OCI-LY7 (cell line): ENCODE measurements around the gene TPCN2. TPM values are rescaled to one million over a fixed set of nuclear protein-coding genes. Genes with fewer than 3 reads are reported as not detected.

ENCODE experiments used
- BruUV-seq: library from RNA; stranded (reverse); fragments of 400-500 nt; replicated peaks from 2 replicates; lab custom pipeline; 2021; lab: Mats Ljungman, UMichigan
- CTCF ChIA-PET: fragments of 300-600 bp; sonication (Branson Sonifier 250); formaldehyde crosslinking; loops from one replicate; lab custom pipeline; 2022; ENCODE audit warnings: antibody characterized with exemption; ENCODE audit not compliant: unreplicated experiment; lab: Charles Lee
- POLR2A ChIA-PET: fragments of 300-600 bp; sonication (Branson Sonifier 250); formaldehyde crosslinking; loops from one replicate; lab custom pipeline; 2022; ENCODE audit warnings: antibody characterized with exemption; lab: Charles Lee
- DNase-seq: peaks from one replicate; pipeline ENCODE4 v3.0.0-alpha.2; 2015; ENCODE audit warnings: low spot score
- H2AFZ ChIP-seq: fragments of 200-600 bp; sonication (generic), shearing (Covaris generic); 2 replicates; pipeline ENCODE4 v1.6.1; 2014; ENCODE audit warnings: mild to moderate bottlenecking, antibody characterized with exemption, low read length, moderate library complexity
- H3K27ac ChIP-seq: fragments of 200-600 bp; sonication (generic); 2 replicates; pipeline ENCODE4 v1.5.1; 2014; ENCODE audit warnings: mixed run types, low read depth, mild to moderate bottlenecking, moderate library complexity, low read length, inconsistent platforms; ENCODE audit not compliant: poor library complexity, severe bottlenecking
- H3K36me3 ChIP-seq: fragments of 200-600 bp; sonication (generic); 2 replicates; pipeline ENCODE4 v1.6.1; 2014; ENCODE audit warnings: mild to moderate bottlenecking, antibody characterized with exemption, low read length, moderate library complexity, mixed read lengths; ENCODE audit not compliant: insufficient read depth
- H3K4me1 ChIP-seq: fragments of 200-600 bp; sonication (generic); 2 replicates; pipeline ENCODE4 v1.5.1; 2014; ENCODE audit warnings: mild to moderate bottlenecking, low read length; ENCODE audit not compliant: insufficient read depth, poor library complexity, severe bottlenecking
- H3K4me2 ChIP-seq: fragments of 200-600 bp; sonication (generic); 2 replicates; pipeline ENCODE4 v1.6.1; 2014; ENCODE audit warnings: mild to moderate bottlenecking, low read length
- H3K4me3 ChIP-seq: fragments of 200-600 bp; sonication (generic); 2 replicates; pipeline ENCODE4 v1.5.1; 2014; ENCODE audit warnings: mild to moderate bottlenecking, low read depth, low read length; ENCODE audit not compliant: poor library complexity, severe bottlenecking
- H3K79me2 ChIP-seq: fragments of 200-600 bp; sonication (generic); 2 replicates; pipeline ENCODE4 v1.6.1; 2016; ENCODE audit warnings: low read depth, mild to moderate bottlenecking, low read length, moderate library complexity, mixed read lengths; ENCODE audit not compliant: insufficient read depth
- H3K9me2 ChIP-seq: fragments of 200-600 bp; sonication (generic); 2 replicates; pipeline ENCODE4 v1.6.1; 2016; ENCODE audit warnings: mild to moderate bottlenecking, low read length, mixed read lengths; ENCODE audit not compliant: insufficient read depth
- H3K9me3 ChIP-seq: fragments of 200-600 bp; sonication (generic); 2 replicates; pipeline ENCODE4 v1.6.1; 2014; ENCODE audit warnings: mild to moderate bottlenecking, mixed run types, low read length, mixed read lengths
- H4K20me1 ChIP-seq: fragments of 200-600 bp; sonication (generic); 2 replicates; pipeline ENCODE4 v1.6.1; 2014; ENCODE audit warnings: mild to moderate bottlenecking, antibody characterized with exemption, low read length, moderate library complexity, mixed read lengths; ENCODE audit not compliant: insufficient read depth
- EZH2phosphoT487 ChIP-seq: fragments of 200-600 bp; sonication (generic); IDR thresholded peaks from 2 replicates; pipeline ENCODE4 v1.6.1; 2018; ENCODE audit warnings: low read depth, borderline replicate concordance, mild to moderate bottlenecking, mixed run types, antibody characterized with exemption, low read length, moderate library complexity, mixed read lengths
- intact Hi-C: fragments of 100-400 bp; cut with micrococcal nuclease; formaldehyde crosslinking; loops from one replicate; pipeline ENCODE4 v1.10.0; 2022; ENCODE audit not compliant: unreplicated experiment
- total RNA-seq, 2 experiments: library from RNA; depleted of rRNA in 1 of 2; stranded (reverse); fragments of >200 nt in 1 of 2; shearing (Covaris generic) in 1 of 2; gene quantifications; 2 replicates each; pipeline ENCODE4 v1.2.3, GENCODE V29; 2014 to 2022
- TF ChIP-seq, protein P1 (sequence below): fragments of 200-600 bp; sonication (generic); conservative IDR thresholded peaks from 2 replicates; pipeline ENCODE4 v1.5.1; 2014; ENCODE audit warnings: mild to moderate bottlenecking, antibody characterized with exemption, low read length, moderate library complexity, mixed read lengths

TPCN2 gene
- total RNA-seq, 2 experiments from 2014 or later: 21.5 to 65.2 TPM

DNA sequence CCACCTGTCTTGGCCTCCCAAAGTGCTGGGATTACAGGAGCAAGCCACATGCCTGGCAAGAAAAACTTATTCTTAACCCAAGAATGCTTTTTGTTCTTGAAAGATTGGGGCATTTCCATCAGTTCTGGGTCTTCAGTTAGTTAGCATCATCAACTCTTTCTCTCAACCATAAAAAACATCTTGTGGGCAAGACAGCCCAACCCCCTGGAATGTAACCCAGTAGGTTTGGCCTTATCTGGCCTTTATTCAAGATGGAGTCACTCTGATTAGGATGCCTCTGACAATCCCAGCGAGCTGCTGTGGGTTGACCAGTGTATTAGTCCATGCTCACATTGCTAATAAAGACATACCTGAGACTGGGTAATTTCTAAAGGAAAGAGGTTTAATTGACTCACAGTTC, 9.2 kb upstream of the TPCN2 start:
- no peak for DNase-seq
- intact Hi-C loops: no loop called here
- H3K4me3 ChIP-seq: no peak overlapping the region
- H3K4me2 ChIP-seq: no peak overlapping the region
- CTCF ChIA-PET: no interaction called here
- no TSS peak for BruUV-seq
- no peaks in the 10 kb centered on the region for H4K20me1 ChIP-seq
- H3K79me2 ChIP-seq: no peaks in the 10 kb centered on the region
- H3K9me3 ChIP-seq: no peaks in the 10 kb centered on the region
- TF ChIP-seq, protein P1, sequence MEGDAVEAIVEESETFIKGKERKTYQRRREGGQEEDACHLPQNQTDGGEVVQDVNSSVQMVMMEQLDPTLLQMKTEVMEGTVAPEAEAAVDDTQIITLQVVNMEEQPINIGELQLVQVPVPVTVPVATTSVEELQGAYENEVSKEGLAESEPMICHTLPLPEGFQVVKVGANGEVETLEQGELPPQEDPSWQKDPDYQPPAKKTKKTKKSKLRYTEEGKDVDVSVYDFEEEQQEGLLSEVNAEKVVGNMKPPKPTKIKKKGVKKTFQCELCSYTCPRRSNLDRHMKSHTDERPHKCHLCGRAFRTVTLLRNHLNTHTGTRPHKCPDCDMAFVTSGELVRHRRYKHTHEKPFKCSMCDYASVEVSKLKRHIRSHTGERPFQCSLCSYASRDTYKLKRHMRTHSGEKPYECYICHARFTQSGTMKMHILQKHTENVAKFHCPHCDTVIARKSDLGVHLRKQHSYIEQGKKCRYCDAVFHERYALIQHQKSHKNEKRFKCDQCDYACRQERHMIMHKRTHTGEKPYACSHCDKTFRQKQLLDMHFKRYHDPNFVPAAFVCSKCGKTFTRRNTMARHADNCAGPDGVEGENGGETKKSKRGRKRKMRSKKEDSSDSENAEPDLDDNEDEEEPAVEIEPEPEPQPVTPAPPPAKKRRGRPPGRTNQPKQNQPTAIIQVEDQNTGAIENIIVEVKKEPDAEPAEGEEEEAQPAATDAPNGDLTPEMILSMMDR: no peak
- no peaks in the 10 kb centered on the region for H3K36me3 ChIP-seq
- no peak overlapping the region for H3K27ac ChIP-seq
- H3K4me1 ChIP-seq: peaks cover 21% of the 10 kb centered on the region
- POLR2A ChIA-PET: no interaction called here
- no peak overlapping the region for H2AFZ ChIP-seq
- H3K9me2 ChIP-seq: no peaks in the 10 kb centered on the region

DNA sequence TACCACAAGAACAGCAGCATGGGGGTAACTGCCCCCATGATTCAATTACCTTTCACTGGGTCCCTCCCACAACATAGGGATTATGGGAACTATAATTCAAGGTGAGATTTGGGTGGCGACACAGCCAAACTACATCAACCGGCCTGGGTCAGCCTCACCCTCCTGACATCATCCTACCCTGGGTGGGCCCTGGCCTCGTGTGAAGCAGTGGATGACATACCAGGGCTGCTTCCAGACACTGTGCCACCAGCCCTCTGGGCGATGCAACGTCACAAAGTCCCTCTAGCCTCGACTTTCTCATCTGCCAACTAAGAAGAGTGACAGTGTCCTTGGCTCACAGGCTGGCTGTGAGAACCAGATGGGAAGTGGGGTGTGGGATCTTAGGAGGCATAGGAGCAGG, 8.7 kb upstream of the TPCN2 start:
- TF ChIP-seq, protein P1: no peak
- no peak for TF ChIP-seq EZH2phosphoT487
- no peaks in the 10 kb centered on the region for H3K79me2 ChIP-seq
- ChIA-PET CTCF (no interaction called here), POLR2A (no interaction called here)
- no peak for DNase-seq
- no peak overlapping the region for H2AFZ ChIP-seq
- no TSS peak for BruUV-seq
- no peak overlapping the region for H3K27ac ChIP-seq
- no peaks in the 10 kb centered on the region for H3K9me2 ChIP-seq
- no peaks in the 10 kb centered on the region for H3K36me3 ChIP-seq
- peaks cover 26% of the 10 kb centered on the region for H3K4me1 ChIP-seq
- no peak overlapping the region for H3K4me2 ChIP-seq
- H4K20me1 ChIP-seq: no peaks in the 10 kb centered on the region
- H3K4me3 ChIP-seq: no peak overlapping the region
- no peaks in the 10 kb centered on the region for H3K9me3 ChIP-seq
- intact Hi-C loops: no loop called here

DNA sequence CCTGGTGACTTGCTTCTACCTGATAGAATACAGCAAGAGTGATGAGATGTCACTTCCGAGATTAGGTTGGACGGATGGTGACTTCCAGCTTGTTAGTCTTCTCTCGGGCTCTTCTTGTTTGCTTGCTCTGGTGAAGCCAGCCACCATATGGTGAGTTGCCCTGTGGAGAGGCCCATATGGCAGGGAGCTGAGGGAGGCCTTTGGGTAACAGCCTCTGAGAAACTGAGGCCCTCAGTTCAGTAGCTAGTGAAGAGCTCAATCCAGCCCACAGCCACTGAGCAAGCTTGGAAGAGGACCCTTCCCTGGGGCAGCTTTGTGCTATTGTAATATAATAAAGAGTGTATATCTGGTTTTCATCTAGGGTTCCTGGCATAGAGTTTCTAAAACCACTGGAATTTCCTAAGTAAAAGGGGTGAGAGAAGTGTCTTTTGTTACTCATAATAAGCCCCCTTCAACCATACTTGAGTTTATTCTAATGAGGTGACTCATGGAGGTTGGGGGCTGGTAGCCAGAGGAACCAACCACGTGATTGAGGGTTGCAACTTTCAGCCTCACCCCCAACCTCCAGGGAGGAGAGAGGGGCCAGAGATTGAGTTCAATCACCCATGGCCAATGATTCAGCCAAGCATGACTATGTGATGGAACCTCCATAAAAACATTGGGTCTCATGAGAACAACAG, 8.0 kb upstream of the TPCN2 start:
- BruUV-seq: no TSS peak
- Histone ChIP-seq H3K9me2 (no peaks in the 10 kb centered on the region), H4K20me1 (no peaks in the 10 kb centered on the region), H3K4me2 (peak overlapping the region; percentile 43), H3K9me3 (no peaks in the 10 kb centered on the region), H3K36me3 (no peaks in the 10 kb centered on the region), H2AFZ (no peak overlapping the region), H3K4me1 (peaks cover 27% of the 10 kb centered on the region), H3K79me2 (no peaks in the 10 kb centered on the region), H3K27ac (no peak overlapping the region), H3K4me3 (no peak overlapping the region)
- intact Hi-C loops: no loop called here
- TF ChIP-seq EZH2phosphoT487: no peak
- TF ChIP-seq, protein P1: no peak
- POLR2A ChIA-PET: no interaction called here
- no peak for DNase-seq
- CTCF ChIA-PET: no interaction called here
